Stimulated activated effector memory CD8-positive, alpha-beta T cell treated with anti-CD3 and anti-CD28 coated beads, Interleukin-12 subunit alpha, Interleukin-12 subunit beta, amount 100 ng/mL, for 72 hours (primary cell): ENCODE data around the gene PIEZO1.

Experiments
- ATAC-seq: fragments of 150-1000 bp; cut with Tn5 transposase; 2 replicates; pipeline ENCODE4 v1.10.0; 2021
- DNase-seq, 2 donors: peaks; one replicate each; pipeline ENCODE4 v3.0.0; 2021 to 2022; ENCODE audit warnings: low spot score in 2 of 2
- H3K27ac Mint-ChIP-seq: one replicate; pipeline ENCODE4 v1.8.0; 2022; ENCODE audit warnings: mild to moderate bottlenecking, mixed read lengths
- H3K36me3 Mint-ChIP-seq: one replicate; pipeline ENCODE4 v1.8.0; 2022; ENCODE audit warnings: mild to moderate bottlenecking, mixed read lengths
- H3K4me1 Mint-ChIP-seq: one replicate; pipeline ENCODE4 v1.8.0; 2022; ENCODE audit warnings: mixed read lengths
- H3K4me3 Mint-ChIP-seq: one replicate; pipeline ENCODE4 v1.8.0; 2022; ENCODE audit warnings: mild to moderate bottlenecking, mixed read lengths
- H3K9me3 Mint-ChIP-seq: one replicate; pipeline ENCODE4 v1.8.0; 2022; ENCODE audit warnings: mixed read lengths

The PIEZO1 gene

GRCh38 chr16:88700322-88700635 is 84.7 kb downstream of the PIEZO1 start:
- Mint-ChIP-seq H3K4me1 (peaks cover 69% of the 10 kb centered on the region), H3K4me3 (peak overlapping the region; percentile 95), H3K36me3 (peaks cover 61% of the 10 kb centered on the region), H3K27ac (peak overlapping the region; percentile 94), H3K9me3 (no peaks in the 10 kb centered on the region)
- ATAC-seq (no peak), DNase-seq (no peak)

- H3K4me1 Mint-ChIP-seq = peaks cover 64% of the 10 kb centered on the region
Observed at GRCh38 chr16:88699180-88699579, 85.8 kb downstream of the PIEZO1 start.

GRCh38 chr16:88698646-88699045 is 86.4 kb downstream of the PIEZO1 start:
- H3K9me3 Mint-ChIP-seq = no peaks in the 10 kb centered on the region
- H3K4me1 Mint-ChIP-seq = peaks cover 59% of the 10 kb centered on the region
- no peak overlapping the region for H3K27ac Mint-ChIP-seq
- no peak overlapping the region for H3K4me3 Mint-ChIP-seq
- peaks cover 67% of the 10 kb centered on the region for H3K36me3 Mint-ChIP-seq
- ATAC-seq (no peak), DNase-seq (no peak)

More at GRCh38 chr16:88699180-88699579, 85.8 kb downstream of the PIEZO1 start:
- DNase-seq = no peak
- Mint-ChIP-seq H3K36me3 (peaks cover 65% of the 10 kb centered on the region), H3K9me3 (no peaks in the 10 kb centered on the region), H3K4me3 (peak overlapping the region; percentile 95), H3K27ac (no peak overlapping the region)
- no peak for ATAC-seq

GRCh38 chr16:88697831-88698615 is 87.0 kb downstream of the PIEZO1 start:
- H3K36me3 Mint-ChIP-seq = peaks cover 67% of the 10 kb centered on the region

GRCh38 chr16:88697116-88697830 is 87.7 kb downstream of the PIEZO1 start:
- Mint-ChIP-seq H3K36me3 (peaks cover 62% of the 10 kb centered on the region), H3K9me3 (no peaks in the 10 kb centered on the region), H3K4me1 (peaks cover 53% of the 10 kb centered on the region), H3K4me3 (no peak overlapping the region), H3K27ac (peak overlapping the region; percentile 60)
- no peak for ATAC-seq
- DNase-seq = no peak

More at GRCh38 chr16:88697831-88698615, 87.0 kb downstream of the PIEZO1 start:
- Mint-ChIP-seq H3K9me3 (no peaks in the 10 kb centered on the region), H3K27ac (peak overlapping the region; percentile 60), H3K4me1 (peaks cover 53% of the 10 kb centered on the region), H3K4me3 (no peak overlapping the region)
- no peak for DNase-seq
- no peak for ATAC-seq

GRCh38 chr16:88696441-88696840 is 88.6 kb downstream of the PIEZO1 start:
- no peak overlapping the region for H3K4me3 Mint-ChIP-seq
- H3K27ac Mint-ChIP-seq = peak overlapping the region; percentile 29
- ATAC-seq = no peak

GRCh38 chr16:88695753-88696152 is 89.3 kb downstream of the PIEZO1 start:
- peaks cover 50% of the 10 kb centered on the region for H3K4me1 Mint-ChIP-seq
- H3K9me3 Mint-ChIP-seq = no peaks in the 10 kb centered on the region
- no peak overlapping the region for H3K4me3 Mint-ChIP-seq
- H3K27ac Mint-ChIP-seq = peak overlapping the region; percentile 81
- DNase-seq (no peak), ATAC-seq (no peak)
- H3K36me3 Mint-ChIP-seq = peaks cover 48% of the 10 kb centered on the region

More at GRCh38 chr16:88696441-88696840, 88.6 kb downstream of the PIEZO1 start:
- peaks cover 53% of the 10 kb centered on the region for H3K4me1 Mint-ChIP-seq
- no peak for DNase-seq
- peaks cover 54% of the 10 kb centered on the region for H3K36me3 Mint-ChIP-seq
- H3K9me3 Mint-ChIP-seq = no peaks in the 10 kb centered on the region

- Mint-ChIP-seq H3K9me3 (no peaks in the 10 kb centered on the region), H3K4me1 (peaks cover 50% of the 10 kb centered on the region), H3K4me3 (no peak overlapping the region), H3K36me3 (peaks cover 42% of the 10 kb centered on the region), H3K27ac (peak overlapping the region; percentile 81)
- DNase-seq = no peak
- no peak for ATAC-seq
Observed at GRCh38 chr16:88695218-88695617, 89.8 kb downstream of the PIEZO1 start.

- ATAC-seq = no peak
- Mint-ChIP-seq H3K4me3 (no peak overlapping the region), H3K27ac (peak overlapping the region; percentile 81)
Observed at GRCh38 chr16:88694221-88695087, 90.6 kb downstream of the PIEZO1 start.

GRCh38 chr16:88693420-88694177 is 91.4 kb downstream of the PIEZO1 start:
- no peak overlapping the region for H3K4me3 Mint-ChIP-seq
- ATAC-seq = no peak
- H3K36me3 Mint-ChIP-seq = peaks cover 34% of the 10 kb centered on the region
- peak overlapping the region; percentile 81 for H3K27ac Mint-ChIP-seq
- peaks cover 40% of the 10 kb centered on the region for H3K4me1 Mint-ChIP-seq
- no peak for DNase-seq
- H3K9me3 Mint-ChIP-seq = no peaks in the 10 kb centered on the region

More at GRCh38 chr16:88694221-88695087, 90.6 kb downstream of the PIEZO1 start:
- H3K36me3 Mint-ChIP-seq = peaks cover 35% of the 10 kb centered on the region
- H3K9me3 Mint-ChIP-seq = no peaks in the 10 kb centered on the region
- DNase-seq = no peak
- H3K4me1 Mint-ChIP-seq = peaks cover 43% of the 10 kb centered on the region

- no peaks in the 10 kb centered on the region for H3K9me3 Mint-ChIP-seq
- peaks cover 26% of the 10 kb centered on the region for H3K36me3 Mint-ChIP-seq
- DNase-seq = no peak
- peak overlapping the region; percentile 63 for H3K27ac Mint-ChIP-seq
- H3K4me1 Mint-ChIP-seq = peaks cover 36% of the 10 kb centered on the region
- H3K4me3 Mint-ChIP-seq = peak overlapping the region; percentile 26
- ATAC-seq = no peak
Observed at GRCh38 chr16:88692861-88693260, 92.2 kb downstream of the PIEZO1 start.

GRCh38 chr16:88691924-88692560 is 93.0 kb downstream of the PIEZO1 start:
- H3K4me3 Mint-ChIP-seq = peak overlapping the region; percentile 26
- peak overlapping the region; percentile 63 for H3K27ac Mint-ChIP-seq
- DNase-seq = no peak

GRCh38 chr16:88691129-88691813 is 93.7 kb downstream of the PIEZO1 start:
- ATAC-seq = no peak
- H3K4me3 Mint-ChIP-seq = peak overlapping the region; percentile 41

More at GRCh38 chr16:88691924-88692560, 93.0 kb downstream of the PIEZO1 start:
- peak; percentile 18 for ATAC-seq
- peaks cover 31% of the 10 kb centered on the region for H3K4me1 Mint-ChIP-seq
- H3K36me3 Mint-ChIP-seq = peaks cover 18% of the 10 kb centered on the region
- H3K9me3 Mint-ChIP-seq = no peaks in the 10 kb centered on the region

More at GRCh38 chr16:88691129-88691813, 93.7 kb downstream of the PIEZO1 start:
- Mint-ChIP-seq H3K9me3 (no peaks in the 10 kb centered on the region), H3K4me1 (peaks cover 31% of the 10 kb centered on the region), H3K27ac (peak overlapping the region; percentile 72), H3K36me3 (peaks cover 10% of the 10 kb centered on the region)
- DNase-seq = no peak
